Keratinocyte (primary cell): ENCODE results near the gene CFAP47.

Source experiments
- CTCF ChIP-seq, 3 experiments: IDR thresholded peaks in 1 of 3; conservative IDR thresholded peaks in 1 of 3; optimal IDR thresholded peaks in 1 of 3; 2 replicates in 2 of 3; 3 replicates in 1 of 3; pipeline versions ENCODE3 to v1.5.1; 2011; ENCODE audit warnings: low read length in 3 of 3, mild to moderate bottlenecking in 3 of 3, moderate library complexity in 2 of 3, control low read depth in 1 of 3, inconsistent platforms in 1 of 3; ENCODE audit not compliant: insufficient read depth in 2 of 3; ENCODE audit errors: extremely low read depth in 1 of 3
- EZH2 ChIP-seq: IDR thresholded peaks from one replicate; pipeline ENCODE4 v1.6.1; 2012; ENCODE audit warnings: inconsistent platforms, mild to moderate bottlenecking, low read length, moderate library complexity

GRCh38 chrX:36019125-36019524 lies 99.6 kb downstream of the CFAP47 start:
- TF ChIP-seq CTCF (optimal IDR thresholded peaks at IDR 0.05 in 1 of 3, IDR thresholded peaks at IDR 0.05 in 1 of 3, conservative IDR thresholded peaks at IDR 0.05 in 1 of 3; ENCODE audit: extremely low read depth in 1 of 3, insufficient read depth in 2 of 3, low read length in 3 of 3) (no peak), EZH2 (no peak)
